ENCODE data around the gene MPV17L. TPM values are rescaled to one million over a fixed set of nuclear protein-coding genes. Genes with fewer than 3 reads are reported as not detected.
"Not testable (repeated sequence)": the region's sequence is repeated elsewhere in the genome, so short reads cannot be mapped to it uniquely, and the experiment has no call there.

Gene MPV17L
- total RNA-seq, 6 donors from 2014 or later: 1.2 to 7.6 (median 2.4) TPM

DNA sequence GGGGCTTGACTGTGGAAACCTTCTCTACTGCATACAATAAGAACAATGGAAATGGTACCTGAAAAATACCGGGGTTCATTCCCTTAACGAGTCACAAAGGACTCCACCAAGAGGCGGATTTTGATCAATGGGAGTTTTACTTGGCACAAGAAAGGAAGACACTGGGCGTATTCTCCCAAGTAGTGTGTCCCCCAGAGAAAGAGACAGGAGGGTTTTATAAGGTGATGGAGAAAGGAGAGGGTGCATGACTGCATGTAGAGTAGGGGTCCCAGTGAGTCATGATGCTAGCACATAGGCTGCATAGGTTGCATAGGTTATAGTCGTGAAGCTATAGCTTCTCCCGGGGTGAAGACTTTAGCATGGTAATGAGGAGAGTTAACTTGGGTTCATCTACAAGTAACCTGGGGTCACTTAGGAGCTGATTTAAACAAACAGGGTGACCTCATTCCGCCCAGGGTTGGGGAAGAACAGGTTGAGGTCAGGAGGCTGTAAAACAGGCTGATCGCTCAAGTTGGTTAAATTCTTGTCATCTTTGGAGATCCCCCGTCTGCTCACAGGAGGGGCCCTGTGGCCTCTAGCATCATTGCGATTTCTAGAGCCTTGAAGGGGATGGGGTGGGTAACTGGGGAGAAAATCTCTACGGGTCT lies 1.5 kb downstream of the MPV17L start:
- TF ChIP-seq EP300 (IDR thresholded peaks at IDR 0.05): no peak
- TF ChIP-seq POLR2A (IDR thresholded peaks at IDR 0.05): no peak
- TF ChIP-seq, protein P1, sequence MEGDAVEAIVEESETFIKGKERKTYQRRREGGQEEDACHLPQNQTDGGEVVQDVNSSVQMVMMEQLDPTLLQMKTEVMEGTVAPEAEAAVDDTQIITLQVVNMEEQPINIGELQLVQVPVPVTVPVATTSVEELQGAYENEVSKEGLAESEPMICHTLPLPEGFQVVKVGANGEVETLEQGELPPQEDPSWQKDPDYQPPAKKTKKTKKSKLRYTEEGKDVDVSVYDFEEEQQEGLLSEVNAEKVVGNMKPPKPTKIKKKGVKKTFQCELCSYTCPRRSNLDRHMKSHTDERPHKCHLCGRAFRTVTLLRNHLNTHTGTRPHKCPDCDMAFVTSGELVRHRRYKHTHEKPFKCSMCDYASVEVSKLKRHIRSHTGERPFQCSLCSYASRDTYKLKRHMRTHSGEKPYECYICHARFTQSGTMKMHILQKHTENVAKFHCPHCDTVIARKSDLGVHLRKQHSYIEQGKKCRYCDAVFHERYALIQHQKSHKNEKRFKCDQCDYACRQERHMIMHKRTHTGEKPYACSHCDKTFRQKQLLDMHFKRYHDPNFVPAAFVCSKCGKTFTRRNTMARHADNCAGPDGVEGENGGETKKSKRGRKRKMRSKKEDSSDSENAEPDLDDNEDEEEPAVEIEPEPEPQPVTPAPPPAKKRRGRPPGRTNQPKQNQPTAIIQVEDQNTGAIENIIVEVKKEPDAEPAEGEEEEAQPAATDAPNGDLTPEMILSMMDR (IDR thresholded peaks at IDR 0.05): no peak
- TF ChIP-seq POLR2AphosphoS5 (IDR thresholded peaks at IDR 0.05): no peak
- ATAC-seq (ENCODE audit: low FRiP score in 2 of 2): no peak
- Histone ChIP-seq H3K4me1 (peaks cover 0 to 11% (median 2%) of the 10 kb centered on the region in 4 donors), H3K27ac (no peak overlapping the region), H3K36me3 (no peaks in the 10 kb centered on the region), H3K9me3 (no peaks in the 10 kb centered on the region), H3K4me3 (no peak overlapping the region), H3K27me3 (peaks cover 0 to 6% (median 0%) of the 10 kb centered on the region in 4 donors)
- WGBS, 2 donors: 90 to 96% methylated on average over 8 to 11 of the region's 11 CpGs
- no peak for DNase-seq

DNA sequence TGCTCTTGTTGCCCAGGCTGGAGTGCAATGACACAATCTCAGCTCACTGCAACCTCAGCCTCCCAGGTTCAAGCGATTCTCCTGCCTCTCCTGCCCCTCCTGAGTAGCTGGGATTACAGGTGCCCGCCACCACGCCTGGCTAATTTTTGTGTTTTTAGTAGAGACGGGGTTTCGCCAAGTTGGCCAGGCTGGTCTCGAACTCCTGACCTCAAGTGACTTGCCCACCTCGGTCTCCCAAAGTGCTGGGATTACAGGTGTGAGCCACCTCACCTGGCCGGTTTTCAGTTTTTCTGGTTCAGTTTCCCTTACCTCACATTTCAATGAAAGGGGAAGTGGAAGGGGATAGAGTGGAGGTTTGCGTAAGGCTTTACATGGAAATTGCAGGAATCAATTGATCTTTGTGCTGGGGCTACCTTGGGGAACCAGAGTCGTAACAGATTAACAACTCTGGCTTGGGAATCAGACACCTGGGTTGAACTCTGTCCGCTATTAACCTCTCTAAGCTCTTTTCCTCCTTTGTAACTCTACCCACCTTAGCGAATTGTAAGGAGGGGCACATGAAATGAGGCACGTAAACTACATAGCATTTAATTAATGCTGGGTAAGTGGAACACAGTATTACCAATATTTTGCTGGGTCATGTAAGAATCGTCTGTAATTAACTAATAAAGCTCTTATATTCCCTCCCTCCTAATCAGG lies 3.2 kb downstream of the MPV17L start:
- 77 to 81% methylated on average over 14 of the region's 14 CpGs for WGBS, 2 donors
- no peak for DNase-seq
- no peak for ATAC-seq (ENCODE audit: low FRiP score in 2 of 2)

DNA sequence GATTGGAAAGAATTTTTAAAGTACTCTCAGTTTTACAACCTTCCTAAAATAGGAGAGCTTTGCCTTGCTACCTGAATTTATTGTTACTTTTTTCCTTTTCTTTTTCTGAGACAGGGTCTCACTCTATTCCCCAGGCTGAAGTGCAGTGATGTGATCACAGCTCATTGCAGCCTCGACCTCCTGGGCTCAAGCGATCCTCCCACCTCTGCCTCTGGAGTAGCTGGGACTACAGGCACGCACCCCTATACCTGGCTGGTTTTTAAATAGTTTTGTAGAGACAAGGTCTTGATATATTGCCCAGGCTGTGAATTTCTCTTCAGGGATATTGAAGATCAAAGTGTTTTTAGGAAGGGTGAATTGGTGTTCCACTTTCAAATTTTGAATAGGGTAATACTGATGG lies 3.8 kb downstream of the MPV17L start:
- TF ChIP-seq POLR2AphosphoS5 (IDR thresholded peaks at IDR 0.05) (no peak), EP300 (IDR thresholded peaks at IDR 0.05) (no peak), POLR2A (IDR thresholded peaks at IDR 0.05) (no peak)
- TF ChIP-seq, protein P1 (IDR thresholded peaks at IDR 0.05): no peak
- Histone ChIP-seq H3K27me3 (peaks cover 0 to 6% (median 0%) of the 10 kb centered on the region in 4 donors), H3K9me3 (no peaks in the 10 kb centered on the region), H3K4me3 (no peak overlapping the region), H3K27ac (no peak overlapping the region), H3K4me1 (peaks cover 0 to 11% (median 2%) of the 10 kb centered on the region in 4 donors), H3K36me3 (no peaks in the 10 kb centered on the region)
- ATAC-seq (ENCODE audit: low FRiP score in 2 of 2): no peak
- 77 to 88% methylated on average over 3 of the region's 3 CpGs for WGBS, 2 donors
- no peak for DNase-seq

More for the DNA sequence above, 3.2 kb downstream of the MPV17L start:
- Histone ChIP-seq H3K4me1 (peaks cover 0 to 11% (median 2%) of the 10 kb centered on the region in 4 donors), H3K27me3 (peaks cover 0 to 6% (median 0%) of the 10 kb centered on the region in 4 donors), H3K9me3 (no peaks in the 10 kb centered on the region), H3K27ac (no peak overlapping the region), H3K36me3 (no peaks in the 10 kb centered on the region), H3K4me3 (no peak overlapping the region)
- TF ChIP-seq EP300 (IDR thresholded peaks at IDR 0.05) (no peak), POLR2AphosphoS5 (IDR thresholded peaks at IDR 0.05) (no peak), POLR2A (IDR thresholded peaks at IDR 0.05) (no peak)
- TF ChIP-seq, protein P1 (IDR thresholded peaks at IDR 0.05): no peak

DNA sequence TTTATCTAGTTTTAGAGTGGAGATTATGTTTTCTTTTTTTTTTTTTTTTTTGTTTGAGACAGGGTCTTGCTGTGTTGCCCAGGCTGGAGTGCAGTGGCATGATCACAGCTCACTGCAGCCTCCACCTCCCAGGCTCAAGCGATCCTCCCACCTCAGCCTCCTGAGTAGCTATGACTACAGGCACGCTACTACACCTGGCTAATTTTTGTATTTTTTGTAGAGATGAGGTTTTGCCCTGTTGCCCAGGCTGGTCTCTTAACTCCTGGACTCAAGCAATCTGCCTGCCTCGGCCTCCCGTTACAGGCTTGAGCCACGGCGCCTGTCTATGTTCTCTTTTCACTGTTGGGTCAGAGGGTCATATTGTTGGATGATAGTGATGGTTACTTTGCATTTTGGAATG lies 4.8 kb downstream of the MPV17L start:
- H3K4me3 ChIP-seq; DNase-seq; H3K36me3 ChIP-seq; H3K27me3 ChIP-seq; H3K9me3 ChIP-seq; H3K27ac ChIP-seq; ATAC-seq (ENCODE audit: low FRiP score in 2 of 2): not testable (repeated sequence)
- H3K4me1 ChIP-seq: peaks cover 0 to 11% (median 2%) of the 10 kb centered on the region in 4 donors
- 96% methylated on average over 6 of the region's 6 CpGs for WGBS, 2 donors

DNA sequence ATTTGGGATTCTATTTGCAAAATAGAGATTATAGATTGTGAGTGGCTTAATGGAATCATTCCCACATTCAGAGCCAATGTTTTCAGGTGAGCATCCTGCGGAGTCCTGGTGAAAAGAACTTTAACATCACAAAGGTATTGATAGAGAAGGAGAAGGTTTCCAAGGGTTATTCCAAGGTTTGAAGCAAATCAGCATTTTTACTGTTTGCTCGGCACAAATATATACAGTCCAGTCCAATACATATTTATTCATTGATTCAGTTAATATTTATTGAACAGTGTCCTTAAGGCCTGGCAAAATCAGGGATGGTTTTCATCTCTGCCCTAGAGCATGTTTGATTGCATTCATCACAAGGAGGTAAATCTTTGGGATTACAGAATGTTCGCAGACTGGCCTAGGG lies 6.4 kb downstream of the MPV17L start:
- Histone ChIP-seq H3K9me3 (no peaks in the 10 kb centered on the region), H3K27ac (no peak overlapping the region), H3K36me3 (no peaks in the 10 kb centered on the region), H3K4me3 (no peak overlapping the region), H3K4me1 (no peaks in the 10 kb centered on the region), H3K27me3 (no peaks in the 10 kb centered on the region)
- no peak for ATAC-seq (ENCODE audit: low FRiP score in 2 of 2)
- no peak for DNase-seq
- 91 to 98% methylated on average over 3 of the region's 3 CpGs for WGBS, 2 donors
- TF ChIP-seq POLR2A (IDR thresholded peaks at IDR 0.05): no peak
- TF ChIP-seq, protein P1 (IDR thresholded peaks at IDR 0.05): no peak
- TF ChIP-seq POLR2AphosphoS5 (IDR thresholded peaks at IDR 0.05): no peak
